GM19455 (cell line): ENCODE measurements around the gene SKIC2.
A peak's percentile ranks its signal among the peaks of the same experiment; 100 is the strongest.
"Not testable (repeated sequence)": the region's sequence is repeated elsewhere in the genome, so short reads cannot be mapped to it uniquely, and the experiment has no call there.

ENCODE experiments used
- ATAC-seq: cut with Tn5 transposase; IDR thresholded peaks from one replicate; pipeline ENCODE4 v1.9.1; 2021; ENCODE audit not compliant: unreplicated experiment

SKIC2 gene

GRCh38 chr6:31968791-31969711, 10.1 kb downstream of the SKIC2 start:
- ATAC-seq: no peak

- no peak for ATAC-seq
Observed at GRCh38 chr6:31969712-31970603, 11.0 kb downstream of the SKIC2 start.

GRCh38 chr6:31970604-31971271, 11.8 kb downstream of the SKIC2 start:
- ATAC-seq: no peak

- peak; percentile 3 for ATAC-seq
Observed at GRCh38 chr6:31971279-31971992, 12.5 kb downstream of the SKIC2 start.

- peak; percentile 88 for ATAC-seq
Observed at GRCh38 chr6:31971993-31972708, 13.2 kb downstream of the SKIC2 start, which contains the start of gene DXO. Gene DXO (minus strand): TSS chr6:31972138. CDS start chr6:31971675, 463 bp downstream.

GRCh38 chr6:31972709-31973350, 13.9 kb downstream of the SKIC2 start:
- ATAC-seq: no peak

- not testable (repeated sequence) for ATAC-seq
Observed at GRCh38 chr6:31976065-31976464, 17.1 kb downstream of the SKIC2 start.

- ATAC-seq: no peak
Observed at GRCh38 chr6:31977816-31978431, 18.9 kb downstream of the SKIC2 start.

GRCh38 chr6:31978831-31979230, 19.9 kb downstream of the SKIC2 start:
- no peak for ATAC-seq

GRCh38 chr6:31979238-31979898, 20.4 kb downstream of the SKIC2 start:
- no peak for ATAC-seq

- ATAC-seq: not testable (repeated sequence)
Observed at GRCh38 chr6:31980195-31980876, 21.4 kb downstream of the SKIC2 start.

GRCh38 chr6:31980998-31981397, 22.0 kb downstream of the SKIC2 start:
- not testable (repeated sequence) for ATAC-seq

- not testable (repeated sequence) for ATAC-seq
Observed at GRCh38 chr6:31981744-31982143, 22.8 kb downstream of the SKIC2 start, which contains the start of gene C4A. Gene C4A (plus strand): TSS chr6:31982057. CDS start chr6:31982108, 51 bp downstream.

- ATAC-seq: not testable (repeated sequence)
Observed at GRCh38 chr6:31989363-31989762, 30.4 kb downstream of the SKIC2 start.

GRCh38 chr6:31994421-31994820, 35.4 kb downstream of the SKIC2 start:
- not testable (repeated sequence) for ATAC-seq

- not testable (repeated sequence) for ATAC-seq
Observed at GRCh38 chr6:31996385-31996784, 37.4 kb downstream of the SKIC2 start.

- not testable (repeated sequence) for ATAC-seq
Observed at GRCh38 chr6:32002546-32003268, 43.7 kb downstream of the SKIC2 start.
